Spinal cord (tissue), 10 donors: ENCODE data around the gene AOAH. TPM values are rescaled to one million over a fixed set of nuclear protein-coding genes. Genes with fewer than 3 reads are reported as not detected.

Experiments
- DNase-seq, 6 donors: peaks; one replicate each; pipeline versions ENCODE4 v3.0.0 to v3.0.0-alpha.2; 2013 to 2015; ENCODE audit warnings: low spot score in 6 of 6, low read depth in 4 of 6
- H3K27ac ChIP-seq: one replicate; pipeline ENCODE4 v1.5.1; 2013; ENCODE audit warnings: low read depth, low read length, control low read depth
- H3K27me3 ChIP-seq: one replicate; pipeline ENCODE4 v1.6.1; 2013; ENCODE audit warnings: low read length; ENCODE audit not compliant: control insufficient read depth, insufficient read depth
- H3K36me3 ChIP-seq: one replicate; pipeline ENCODE4 v1.6.1; 2013; ENCODE audit warnings: low read length; ENCODE audit not compliant: control insufficient read depth, insufficient read depth
- H3K4me1 ChIP-seq: one replicate; pipeline ENCODE4 v1.6.1; 2013; ENCODE audit warnings: low read length; ENCODE audit not compliant: control insufficient read depth, insufficient read depth
- H3K4me3 ChIP-seq: one replicate; pipeline ENCODE4 v1.5.1; 2013; ENCODE audit warnings: low read depth, low read length, control low read depth
- H3K9me3 ChIP-seq: one replicate; pipeline ENCODE4 v1.6.1; 2013; ENCODE audit warnings: low read length; ENCODE audit not compliant: control insufficient read depth, insufficient read depth
- WGBS: methylation state at CpG from one replicate; pipeline ENCODE4 v1.1.5; 2013; ENCODE audit warnings: missing lambda C conversion rate; ENCODE audit not compliant: insufficient coverage; 5-methylcytosine and 5-hydroxymethylcytosine counted together
- polyA plus RNA-seq, 2 donors: library from polyadenylated mRNA; unstranded; fragments of 120-200 nt; gene quantifications; one replicate each; pipeline ENCODE4 v1.2.1, GENCODE V29; 2013; ENCODE audit not compliant: insufficient read length in 2 of 2
- total RNA-seq, 2 donors: library from RNA; depleted of rRNA in 1 of 2; stranded (reverse); fragments of 120-200 nt in 1 of 2; fragments of >200 nt in 1 of 2; gene quantifications; one replicate each; pipeline versions ENCODE4 v1.2.3 to v1.2.4, GENCODE V29; 2013 to 2014
- donor health status: healthy.

Gene AOAH
- total and polyA plus RNA-seq, 4 donors, result 4.2 to 8.1 (median 5.3) TPM

GRCh38 chr7:36627836-36628235, 96.5 kb downstream of the AOAH start:
- H3K27me3 ChIP-seq, result no peaks in the 10 kb centered on the region
- no peaks in the 10 kb centered on the region for H3K9me3 ChIP-seq
- H3K27ac ChIP-seq, result no peak overlapping the region
- 92% methylated on average over 4 of the region's 6 CpGs for WGBS
- no peaks in the 10 kb centered on the region for H3K36me3 ChIP-seq
- no peak for DNase-seq
- H3K4me1 ChIP-seq, result peaks cover 3% of the 10 kb centered on the region
- H3K4me3 ChIP-seq, result no peak overlapping the region

GRCh38 chr7:36626111-36626510, 98.2 kb downstream of the AOAH start:
- Histone ChIP-seq H3K27ac (no peak overlapping the region), H3K4me1 (no peaks in the 10 kb centered on the region), H3K27me3 (no peaks in the 10 kb centered on the region), H3K9me3 (no peaks in the 10 kb centered on the region), H3K36me3 (no peaks in the 10 kb centered on the region), H3K4me3 (no peak overlapping the region)
- no peak for DNase-seq
- 80% methylated on average over 1 of the region's 2 CpGs for WGBS

GRCh38 chr7:36625247-36625646, 99.0 kb downstream of the AOAH start:
- WGBS, result no CpG with 5 or more reads among the region's 4 CpGs
- Histone ChIP-seq H3K27me3 (no peaks in the 10 kb centered on the region), H3K9me3 (no peaks in the 10 kb centered on the region), H3K36me3 (no peaks in the 10 kb centered on the region), H3K4me1 (no peaks in the 10 kb centered on the region), H3K27ac (no peak overlapping the region), H3K4me3 (no peak overlapping the region)
- no peak for DNase-seq

- Histone ChIP-seq H3K9me3 (no peaks in the 10 kb centered on the region), H3K4me3 (no peak overlapping the region), H3K27ac (no peak overlapping the region), H3K4me1 (no peaks in the 10 kb centered on the region), H3K27me3 (no peaks in the 10 kb centered on the region), H3K36me3 (no peaks in the 10 kb centered on the region)
- 60% methylated on average over 1 of the region's 1 CpG for WGBS
- DNase-seq, result no peak
Observed at GRCh38 chr7:36623247-36623646, 101.0 kb downstream of the AOAH start.

- no peak overlapping the region for H3K27ac ChIP-seq
- peak in 1 of 6 donors; percentile 37 for DNase-seq
- WGBS, result 79% methylated on average over 9 of the region's 10 CpGs
- no peaks in the 10 kb centered on the region for H3K36me3 ChIP-seq
- H3K27me3 ChIP-seq, result no peaks in the 10 kb centered on the region
- H3K4me3 ChIP-seq, result no peak overlapping the region
- no peaks in the 10 kb centered on the region for H3K9me3 ChIP-seq
- no peaks in the 10 kb centered on the region for H3K4me1 ChIP-seq
Observed at GRCh38 chr7:36621396-36621795, 102.9 kb downstream of the AOAH start.

- Histone ChIP-seq H3K36me3 (no peaks in the 10 kb centered on the region), H3K27ac (no peak overlapping the region), H3K4me1 (peaks cover 4% of the 10 kb centered on the region), H3K27me3 (no peaks in the 10 kb centered on the region), H3K9me3 (no peaks in the 10 kb centered on the region), H3K4me3 (no peak overlapping the region)
- no CpG with 5 or more reads among the region's 4 CpGs for WGBS
- DNase-seq, result no peak
Observed at GRCh38 chr7:36620166-36620708, 104.1 kb downstream of the AOAH start.

- no peak for DNase-seq
Observed at GRCh38 chr7:36617408-36617807, 106.9 kb downstream of the AOAH start.

GRCh38 chr7:36615852-36616540, 108.3 kb downstream of the AOAH start:
- Histone ChIP-seq H3K36me3 (no peaks in the 10 kb centered on the region), H3K9me3 (no peaks in the 10 kb centered on the region), H3K27me3 (no peaks in the 10 kb centered on the region), H3K4me1 (peaks cover 4% of the 10 kb centered on the region), H3K4me3 (no peak overlapping the region), H3K27ac (no peak overlapping the region)
- WGBS, result 53% methylated on average over 3 of the region's 10 CpGs
- DNase-seq, result peak in 2 of 6 donors; percentile 18 to 85

More at GRCh38 chr7:36617408-36617807, 106.9 kb downstream of the AOAH start:
- no peaks in the 10 kb centered on the region for H3K27me3 ChIP-seq
- 100% methylated on average over 1 of the region's 1 CpG for WGBS
- no peaks in the 10 kb centered on the region for H3K36me3 ChIP-seq
- H3K9me3 ChIP-seq, result no peaks in the 10 kb centered on the region
- H3K4me1 ChIP-seq, result peaks cover 4% of the 10 kb centered on the region
- H3K4me3 ChIP-seq, result no peak overlapping the region
- no peak overlapping the region for H3K27ac ChIP-seq

DNA sequence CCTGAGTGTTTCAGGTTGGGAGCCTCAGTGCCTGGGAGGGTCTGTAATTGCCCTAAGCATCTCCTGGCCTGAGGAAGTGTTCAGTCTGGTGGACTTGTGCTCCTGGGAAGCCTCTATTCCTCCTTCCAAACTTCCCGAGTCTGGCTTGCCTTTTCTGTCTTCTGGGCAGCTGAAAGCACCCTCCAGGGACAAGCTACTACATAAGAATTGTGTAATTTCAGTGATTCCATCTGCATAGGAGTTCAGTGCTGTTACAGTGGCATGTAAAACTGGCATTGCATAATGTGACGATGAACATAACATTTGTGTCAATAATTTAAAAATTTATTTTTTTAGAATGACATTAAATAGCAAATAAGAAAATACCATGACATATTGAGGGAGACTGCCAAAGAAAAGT, 109.3 kb downstream of the AOAH start:
- no peak overlapping the region for H3K4me3 ChIP-seq
- no peaks in the 10 kb centered on the region for H3K27me3 ChIP-seq
- H3K36me3 ChIP-seq, result no peaks in the 10 kb centered on the region
- H3K27ac ChIP-seq, result no peak overlapping the region
- peaks cover 4% of the 10 kb centered on the region for H3K4me1 ChIP-seq
- no CpG with 5 or more reads among the region's 2 CpGs for WGBS
- no peaks in the 10 kb centered on the region for H3K9me3 ChIP-seq
- no peak for DNase-seq

- peak in 1 of 6 donors; percentile 33 for DNase-seq
- WGBS, result no CpG with 5 or more reads among the region's 4 CpGs
- no peaks in the 10 kb centered on the region for H3K27me3 ChIP-seq
- H3K4me3 ChIP-seq, result no peak overlapping the region
- H3K4me1 ChIP-seq, result peaks cover 4% of the 10 kb centered on the region
- H3K27ac ChIP-seq, result no peak overlapping the region
- no peaks in the 10 kb centered on the region for H3K36me3 ChIP-seq
- no peaks in the 10 kb centered on the region for H3K9me3 ChIP-seq
Observed at GRCh38 chr7:36613031-36613614, 111.2 kb downstream of the AOAH start.
